Right lobe of liver (tissue), 4 donors: ENCODE data around the gene GDPD5.

Experiments used
- POLR2A ChIP-seq: fragments of 450-650 bp; IDR thresholded peaks from one replicate; pipeline ENCODE4 v1.6.1; 2017; ENCODE audit warnings: antibody characterized with exemption, mild to moderate bottlenecking
- TF ChIP-seq, protein P1 (sequence below), 4 donors: fragments of 200-600 bp in 3 of 4; fragments of 450-650 bp in 1 of 4; IDR thresholded peaks; one replicate each; pipeline versions ENCODE4 v1.5.1 to v1.8.0; 2016 to 2022; ENCODE audit warnings: antibody characterized with exemption in 4 of 4, mild to moderate bottlenecking in 2 of 4
- donor health status: DM: no; HTN: no; CAD: no.
- donor health status: DM: no; HTN: no; CAD: no.
- donor health status: DM: no; HTN: yes; CAD: no.

DNA sequence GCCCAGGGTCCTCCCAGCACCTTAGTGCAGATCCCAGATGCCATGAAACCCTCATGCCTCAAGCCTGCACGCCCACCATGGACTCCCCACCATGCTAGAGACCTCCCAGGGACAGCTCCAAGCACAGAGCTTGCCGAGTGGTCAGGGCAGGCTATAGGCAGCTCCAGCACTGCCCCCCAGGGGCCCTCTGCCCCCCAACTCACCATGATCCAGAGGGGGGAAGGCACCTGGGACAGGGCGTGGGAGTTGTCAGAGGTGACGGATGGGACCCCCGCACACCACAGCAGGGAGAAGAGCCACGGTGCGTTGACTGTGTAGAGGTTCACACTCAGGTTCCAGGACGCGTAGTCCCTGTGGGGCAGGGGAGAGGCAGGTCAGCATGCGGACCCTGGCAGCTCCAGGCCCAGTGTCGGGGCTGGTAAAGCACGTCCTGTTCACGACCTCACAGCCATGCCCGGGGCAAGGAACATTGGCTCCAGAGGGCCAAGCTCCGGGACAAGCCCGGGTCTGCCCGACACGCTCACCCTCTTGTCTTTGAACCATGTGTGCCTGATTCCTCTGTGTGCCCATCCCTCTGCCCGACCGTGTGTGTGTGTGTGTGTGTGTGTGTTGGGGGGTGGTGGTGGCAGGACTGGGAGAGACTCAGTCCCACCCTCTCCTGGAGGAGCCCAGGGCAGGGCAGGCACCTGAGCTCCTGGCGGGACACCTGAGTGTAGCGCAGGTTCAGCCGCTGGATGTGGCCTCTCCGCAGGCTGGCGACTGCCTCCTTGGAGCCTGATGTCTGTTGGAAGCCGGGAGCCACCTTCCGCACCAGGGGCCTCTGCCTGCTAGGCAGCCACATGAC, 84.6 kb downstream of the GDPD5 start:
- TF ChIP-seq, protein P1, sequence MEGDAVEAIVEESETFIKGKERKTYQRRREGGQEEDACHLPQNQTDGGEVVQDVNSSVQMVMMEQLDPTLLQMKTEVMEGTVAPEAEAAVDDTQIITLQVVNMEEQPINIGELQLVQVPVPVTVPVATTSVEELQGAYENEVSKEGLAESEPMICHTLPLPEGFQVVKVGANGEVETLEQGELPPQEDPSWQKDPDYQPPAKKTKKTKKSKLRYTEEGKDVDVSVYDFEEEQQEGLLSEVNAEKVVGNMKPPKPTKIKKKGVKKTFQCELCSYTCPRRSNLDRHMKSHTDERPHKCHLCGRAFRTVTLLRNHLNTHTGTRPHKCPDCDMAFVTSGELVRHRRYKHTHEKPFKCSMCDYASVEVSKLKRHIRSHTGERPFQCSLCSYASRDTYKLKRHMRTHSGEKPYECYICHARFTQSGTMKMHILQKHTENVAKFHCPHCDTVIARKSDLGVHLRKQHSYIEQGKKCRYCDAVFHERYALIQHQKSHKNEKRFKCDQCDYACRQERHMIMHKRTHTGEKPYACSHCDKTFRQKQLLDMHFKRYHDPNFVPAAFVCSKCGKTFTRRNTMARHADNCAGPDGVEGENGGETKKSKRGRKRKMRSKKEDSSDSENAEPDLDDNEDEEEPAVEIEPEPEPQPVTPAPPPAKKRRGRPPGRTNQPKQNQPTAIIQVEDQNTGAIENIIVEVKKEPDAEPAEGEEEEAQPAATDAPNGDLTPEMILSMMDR (IDR thresholded peaks at IDR 0.05), result no peak
- TF ChIP-seq POLR2A, result no peak
